ENCODE data around the gene MRPL18.
"Not testable (repeated sequence)": the region's sequence is repeated elsewhere in the genome, so short reads cannot be mapped to it uniquely, and the experiment has no call there.

MRPL18 gene

DNA sequence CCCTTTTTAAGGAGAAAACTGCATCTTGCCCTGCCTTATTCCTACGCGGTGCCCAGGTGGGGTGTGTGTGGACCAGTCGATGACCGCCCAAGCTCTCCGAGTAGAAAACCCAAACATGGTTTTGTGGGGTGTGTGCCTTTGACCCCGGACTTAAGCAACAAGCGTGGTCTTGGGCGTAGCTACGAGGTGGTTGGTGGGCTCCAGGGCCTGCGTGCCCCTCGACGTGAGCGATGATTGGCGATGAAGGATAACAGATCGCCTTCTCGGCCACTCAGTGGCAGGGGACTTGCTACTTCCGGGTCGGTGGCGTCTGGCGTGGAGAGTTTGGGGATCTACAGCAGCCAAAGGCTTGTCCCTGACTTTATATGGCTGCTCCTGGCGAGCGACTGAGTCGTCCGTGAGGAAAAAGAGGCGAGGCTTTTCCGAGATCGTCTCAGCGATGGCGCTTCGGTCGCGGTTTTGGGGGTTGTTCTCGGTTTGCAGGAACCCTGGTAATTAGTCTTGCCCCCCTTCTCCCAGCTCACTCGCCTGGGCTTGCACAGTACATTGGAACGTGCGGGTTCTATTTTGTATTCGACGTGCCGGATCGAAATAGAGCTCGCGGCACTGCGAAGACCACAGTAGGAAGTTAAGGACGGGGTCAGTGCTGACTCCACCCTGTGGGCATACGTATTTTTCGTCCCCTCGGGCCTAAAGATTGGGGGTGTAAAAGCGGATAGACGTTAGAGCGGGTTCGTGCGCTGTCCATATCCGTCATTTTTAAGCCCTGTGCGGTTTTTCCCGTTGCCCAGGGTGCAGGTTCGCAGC, at the start of gene MRPL18:
TSS of gene MRPL18 (plus strand) at position 319 of the 807 bp plus-strand sequence. CDS start at position 440, 121 bp downstream.
- DNase-seq: peak; percentile 98

DNA sequence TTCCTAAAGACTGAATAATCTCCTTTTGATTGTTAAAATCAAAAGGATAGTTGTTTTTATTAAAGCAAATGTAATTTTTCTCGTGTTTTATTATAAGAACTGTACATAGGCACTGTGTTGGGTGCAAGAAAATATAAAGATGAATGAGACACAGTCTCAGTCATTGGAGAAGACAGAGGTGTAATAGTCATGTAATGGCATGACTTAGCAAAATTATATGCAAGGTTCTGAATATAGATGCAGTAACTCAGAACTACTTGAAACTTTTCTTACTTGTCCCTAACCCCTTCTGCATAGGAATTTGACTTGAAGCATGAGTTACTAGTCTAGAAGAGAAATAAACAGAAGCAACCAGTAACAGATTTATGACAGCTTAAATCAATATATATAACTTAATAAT, 48.1 kb upstream of the MRPL18 start:
- no peak for DNase-seq

DNA sequence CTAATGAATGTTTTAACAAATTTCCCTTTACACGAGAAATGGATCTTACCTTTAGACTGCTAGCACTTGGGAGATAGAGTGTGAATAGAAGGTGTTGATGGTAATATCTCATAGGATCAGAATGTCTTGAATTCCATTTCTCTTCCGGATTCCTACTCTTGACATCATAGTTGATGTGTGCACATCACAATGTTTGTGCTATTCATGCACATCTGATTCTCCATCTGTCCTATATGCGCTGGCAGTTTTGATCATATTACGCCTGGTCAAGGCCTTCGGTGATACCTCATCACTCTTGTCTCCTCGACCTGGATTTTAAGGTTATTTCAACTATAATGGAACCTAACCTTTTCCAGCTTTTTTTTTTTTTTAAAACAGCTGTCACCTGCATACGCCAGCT, 45.2 kb upstream of the MRPL18 start:
- DNase-seq: no peak

DNA sequence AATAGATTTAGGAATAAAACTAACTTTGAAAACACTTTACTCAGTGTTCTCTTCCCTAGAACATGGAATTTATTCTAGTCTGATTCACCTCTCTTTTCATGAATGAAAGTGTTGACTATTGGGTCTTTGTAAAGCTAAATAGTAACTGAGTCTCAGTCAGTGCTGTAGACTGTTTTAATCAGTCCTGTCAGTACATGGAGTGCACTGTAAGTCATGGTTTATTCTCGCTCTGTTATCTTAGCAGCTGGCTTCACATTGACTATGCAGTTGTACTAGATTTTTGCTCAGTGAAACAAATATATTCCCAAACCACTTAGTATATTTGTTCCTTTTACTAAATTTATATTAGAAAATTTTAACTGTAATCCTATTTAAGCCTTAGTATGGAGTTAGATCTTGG, 43.5 kb upstream of the MRPL18 start:
- no peak for DNase-seq

DNA sequence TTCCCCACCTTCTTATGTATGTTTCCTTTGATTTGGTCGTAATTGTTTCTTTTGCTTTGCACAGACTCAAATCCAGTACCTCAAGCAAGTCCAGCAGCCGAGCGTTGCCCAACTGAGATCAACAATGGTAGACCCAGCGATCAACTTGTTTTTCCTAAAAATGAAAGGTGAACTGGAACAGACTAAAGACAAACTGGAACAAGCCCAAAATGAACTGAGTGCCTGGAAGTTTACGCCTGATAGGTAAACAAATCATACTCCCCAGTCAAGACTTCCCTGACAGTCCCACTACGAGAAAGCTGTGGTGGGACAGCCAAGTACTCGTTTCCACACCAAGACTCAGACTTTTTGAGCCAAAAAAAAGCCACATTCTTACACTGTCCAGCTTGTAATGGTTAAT, 42.1 kb upstream of the MRPL18 start:
- DNase-seq: not testable (repeated sequence)

DNA sequence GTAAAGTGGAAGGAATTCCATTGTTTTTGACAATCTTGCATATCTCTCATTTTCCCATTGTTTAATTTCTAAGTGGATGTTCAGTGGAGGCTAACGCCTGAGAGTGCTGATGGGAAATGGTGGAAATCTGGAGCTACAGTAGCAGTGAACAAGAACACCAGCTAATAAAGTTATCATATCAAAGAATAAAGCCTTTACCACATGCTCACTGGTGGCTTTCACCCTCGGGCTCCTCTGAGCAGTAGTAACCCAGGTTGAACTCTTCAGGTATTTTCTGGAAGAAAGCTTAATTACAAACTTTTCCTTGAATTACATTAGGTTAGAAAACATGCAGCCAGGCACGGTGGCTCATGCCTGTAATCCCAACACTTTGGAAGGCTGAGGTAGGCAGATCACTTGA, 38.8 kb upstream of the MRPL18 start:
- no peak for DNase-seq

DNA sequence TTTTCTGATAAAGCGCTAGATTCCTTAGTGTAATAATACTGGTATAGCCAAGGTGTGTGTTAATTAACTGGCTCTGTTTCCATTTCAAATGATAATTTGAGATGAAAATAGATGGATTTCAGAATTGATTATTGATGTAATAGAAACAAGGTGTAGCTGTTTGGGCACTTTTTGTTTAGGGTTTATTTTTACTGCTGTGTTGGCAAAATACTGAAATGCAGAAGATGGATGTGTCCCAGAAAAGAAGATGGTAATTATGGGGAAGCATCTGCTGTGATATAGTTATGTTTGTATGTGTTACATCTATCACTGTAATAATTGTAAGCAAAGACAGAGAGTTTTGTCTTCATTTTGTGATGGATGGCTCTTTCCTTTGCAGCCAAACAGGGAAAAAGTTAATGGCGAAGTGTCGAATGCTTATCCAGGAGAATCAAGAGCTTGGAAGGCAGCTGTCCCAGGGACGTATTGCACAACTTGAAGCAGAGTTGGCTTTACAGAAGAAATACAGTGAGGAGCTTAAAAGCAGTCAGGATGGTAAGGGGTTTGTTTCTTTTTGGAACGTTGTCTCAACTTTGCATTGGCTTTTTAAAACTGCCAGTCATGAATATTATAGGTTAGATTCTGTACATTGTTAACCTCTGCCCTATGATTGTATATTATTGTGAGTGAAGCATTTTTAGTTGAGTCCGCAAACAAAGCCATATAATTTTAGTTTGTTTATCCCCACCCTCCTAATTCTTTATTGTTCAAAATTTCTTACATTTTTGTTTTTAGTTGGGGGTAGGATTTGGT, 37.0 kb upstream of the MRPL18 start:
- DNase-seq: no peak

DNA sequence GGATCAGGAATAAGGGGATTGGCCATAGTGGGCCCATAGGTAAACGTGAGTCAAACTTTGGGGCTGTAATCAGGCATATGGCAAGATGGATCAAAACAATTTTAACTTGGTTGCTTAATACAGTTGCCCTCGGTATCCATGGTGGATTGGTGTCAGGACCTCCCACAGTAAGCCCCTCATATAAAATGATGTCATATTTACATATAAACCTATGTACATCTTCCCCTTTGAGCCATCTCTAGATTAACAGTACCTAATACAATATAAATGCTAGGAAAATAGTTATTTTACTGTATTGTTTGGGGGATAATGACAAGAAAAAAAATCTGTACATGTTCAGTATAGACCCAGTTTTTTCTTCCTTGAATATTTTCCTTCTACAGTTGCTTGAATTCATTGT, 35.9 kb upstream of the MRPL18 start:
- no peak for DNase-seq

DNA sequence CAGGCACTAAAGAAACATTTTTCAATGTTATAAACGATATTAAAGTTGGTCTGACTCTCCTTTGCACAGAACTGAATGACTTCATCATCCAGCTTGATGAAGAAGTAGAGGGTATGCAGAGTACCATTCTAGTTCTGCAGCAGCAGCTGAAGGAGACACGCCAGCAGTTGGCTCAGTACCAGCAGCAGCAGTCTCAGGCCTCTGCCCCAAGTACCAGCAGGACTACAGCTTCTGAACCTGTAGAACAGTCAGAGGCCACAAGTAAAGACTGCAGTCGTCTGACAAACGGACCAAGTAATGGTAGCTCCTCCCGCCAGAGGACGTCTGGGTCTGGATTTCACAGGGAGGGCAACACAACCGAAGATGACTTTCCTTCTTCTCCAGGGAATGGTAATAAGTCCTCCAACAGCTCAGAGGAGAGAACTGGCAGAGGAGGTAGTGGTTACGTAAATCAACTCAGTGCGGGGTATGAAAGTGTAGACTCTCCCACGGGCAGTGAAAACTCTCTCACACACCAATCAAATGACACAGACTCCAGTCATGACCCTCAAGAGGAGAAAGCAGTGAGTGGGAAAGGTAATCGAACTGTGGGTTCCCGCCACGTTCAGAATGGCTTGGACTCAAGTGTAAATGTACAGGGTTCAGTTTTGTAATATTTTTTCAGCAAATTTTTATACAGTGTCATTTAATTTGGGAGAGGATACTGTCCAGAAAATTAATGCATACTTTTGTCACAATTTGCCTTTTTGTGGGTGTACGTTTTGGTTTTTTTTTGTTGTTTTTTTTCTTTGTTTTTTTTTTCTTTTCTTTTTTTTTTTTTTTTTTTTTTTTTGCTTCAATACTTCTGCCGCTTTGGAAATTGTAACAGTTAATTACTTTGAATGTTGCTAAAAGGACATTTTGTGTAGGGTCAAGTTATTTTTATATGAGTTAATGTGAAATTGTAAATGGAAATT, 35.0 kb upstream of the MRPL18 start:
- DNase-seq: no peak

DNA sequence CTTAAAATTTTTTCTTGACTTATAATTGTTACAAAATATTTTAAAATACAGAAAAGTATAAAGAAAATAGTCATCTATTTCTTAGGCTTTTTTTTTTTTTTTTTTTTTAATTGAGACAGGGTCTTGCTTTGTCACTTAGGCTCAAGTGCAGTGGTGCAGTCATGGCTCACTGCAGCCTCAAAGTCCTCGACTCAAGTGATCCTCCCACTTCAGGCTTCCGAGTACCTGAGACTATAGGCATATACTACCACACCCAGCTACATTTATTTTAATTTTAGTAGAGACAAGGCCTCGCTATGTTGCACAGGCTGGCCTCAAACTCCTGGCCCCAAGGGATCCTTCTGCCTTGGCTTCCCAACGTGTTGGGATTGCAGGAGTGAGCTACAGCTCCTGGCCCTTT, 33.8 kb upstream of the MRPL18 start:
- DNase-seq: no peak

DNA sequence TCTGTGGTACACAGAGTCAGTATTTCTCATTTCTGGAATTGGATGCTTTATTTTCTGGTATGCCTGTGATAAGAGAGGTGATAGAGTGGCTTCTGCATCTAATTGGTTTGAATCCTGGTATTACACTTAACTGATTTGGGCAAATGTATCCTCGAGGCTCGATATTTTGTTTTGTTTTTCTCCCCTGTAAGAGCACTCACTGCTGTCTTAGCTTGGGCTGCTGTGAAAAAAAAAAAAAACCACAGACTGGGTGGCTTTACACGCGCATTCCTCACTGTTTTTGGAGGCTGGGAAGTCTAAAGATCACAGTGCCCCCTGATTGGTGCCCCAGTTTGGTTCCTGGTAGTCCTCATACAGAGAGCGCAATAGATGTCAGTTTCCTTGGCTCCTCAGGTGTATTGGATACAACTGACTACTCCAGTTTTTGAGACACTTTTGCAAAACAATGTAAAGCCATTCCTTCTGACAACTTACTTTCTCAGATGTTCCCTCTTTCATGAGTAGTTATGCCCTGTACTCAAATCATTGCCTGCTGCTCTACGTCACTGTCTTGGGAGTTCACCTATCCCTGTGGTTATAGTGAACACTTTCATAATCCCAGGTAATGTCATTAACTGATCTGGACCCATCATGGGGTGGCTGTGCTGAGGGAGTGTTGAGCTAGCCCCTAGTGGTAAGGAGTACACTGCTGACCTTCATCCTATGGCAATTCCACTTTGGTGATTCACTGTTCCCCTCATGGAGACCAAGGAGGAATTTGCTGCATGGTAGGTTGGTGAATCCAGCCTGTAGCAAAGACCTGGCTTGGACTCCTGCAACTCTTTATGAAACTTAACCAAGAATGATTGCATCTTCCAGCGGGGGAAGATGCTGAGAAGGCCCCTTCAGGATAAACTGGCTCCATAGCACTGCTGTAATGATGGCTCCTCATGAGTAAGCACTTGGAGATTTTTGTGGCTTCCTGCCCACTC, 32.0 kb upstream of the MRPL18 start:
- no peak for DNase-seq

DNA sequence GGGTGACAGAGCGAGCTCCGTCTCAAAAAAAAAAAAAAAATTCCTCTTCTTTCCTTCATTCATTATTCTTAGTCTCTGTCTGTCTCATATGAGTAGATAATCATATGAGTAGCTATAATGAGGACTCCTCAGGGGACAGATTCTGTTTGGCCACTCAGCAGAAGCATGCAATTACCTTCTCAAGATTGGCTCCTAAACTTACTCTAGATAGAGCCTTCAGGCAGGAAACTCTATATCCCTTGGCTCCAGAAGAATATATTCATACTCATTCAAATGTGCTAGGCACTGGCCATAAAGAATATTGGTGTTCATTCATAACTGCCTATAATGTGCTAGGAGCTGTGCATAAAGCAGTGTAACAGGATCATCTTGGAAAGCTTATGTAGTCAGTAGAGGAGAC, 30.6 kb upstream of the MRPL18 start:
- no peak for DNase-seq

DNA sequence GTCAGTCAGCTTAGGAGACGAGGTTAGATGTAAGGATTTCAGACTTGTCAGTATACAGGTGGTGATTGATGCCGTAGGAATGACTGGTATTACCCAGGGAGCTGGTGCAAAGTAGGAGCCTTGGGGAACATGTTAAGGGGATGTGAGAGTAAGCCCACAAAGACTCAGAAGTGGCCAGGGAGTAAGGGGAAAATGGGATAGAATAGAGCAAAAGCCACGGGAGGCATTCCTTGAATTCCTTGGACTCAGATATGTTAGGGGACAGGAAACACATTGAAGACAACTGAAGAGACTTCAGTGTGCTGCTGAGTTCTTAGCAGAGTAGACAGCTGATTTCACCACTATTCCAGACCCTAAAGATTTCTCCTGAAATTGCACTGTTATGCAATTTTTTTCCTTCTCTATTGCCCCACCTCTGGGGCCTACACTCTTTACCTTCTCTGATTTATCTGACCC, 29.6 kb upstream of the MRPL18 start:
- DNase-seq: no peak

DNA sequence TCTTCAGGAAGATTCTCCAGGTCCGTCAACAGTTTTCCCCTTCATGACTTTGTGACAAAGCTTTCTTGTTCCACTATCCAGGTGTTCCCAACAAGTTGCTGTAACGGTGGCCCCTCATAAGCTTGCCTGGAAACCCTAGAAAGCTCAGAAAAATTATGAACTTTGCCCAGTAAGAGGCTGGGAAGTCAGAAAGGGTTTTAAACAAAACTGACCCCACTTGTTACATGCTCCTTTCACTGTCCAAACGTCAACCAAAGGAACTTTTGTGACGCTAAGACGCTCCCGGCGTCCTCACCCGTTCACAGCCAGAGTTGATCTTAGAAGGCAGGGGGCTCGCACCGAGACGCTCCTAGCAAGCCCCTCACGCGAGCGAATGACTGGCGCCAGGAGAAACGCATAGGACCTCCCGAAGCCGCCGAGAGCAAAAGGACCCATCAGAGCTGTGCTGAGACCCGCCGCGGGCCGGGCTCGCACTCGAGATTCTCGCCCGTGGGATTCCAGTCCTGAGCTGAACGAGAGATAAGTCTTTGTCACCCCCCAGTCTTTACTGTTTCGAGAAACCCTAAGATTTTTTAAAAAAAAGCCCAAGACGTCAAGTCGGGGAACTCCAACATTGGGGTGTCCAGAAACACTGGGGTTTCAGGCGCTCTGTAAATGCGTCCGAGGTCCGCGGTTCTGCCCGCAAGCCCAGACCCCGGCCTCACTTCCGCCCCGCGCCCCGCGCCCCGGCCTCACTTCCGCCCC, 29.0 kb upstream of the MRPL18 start:
- DNase-seq: no peak

DNA sequence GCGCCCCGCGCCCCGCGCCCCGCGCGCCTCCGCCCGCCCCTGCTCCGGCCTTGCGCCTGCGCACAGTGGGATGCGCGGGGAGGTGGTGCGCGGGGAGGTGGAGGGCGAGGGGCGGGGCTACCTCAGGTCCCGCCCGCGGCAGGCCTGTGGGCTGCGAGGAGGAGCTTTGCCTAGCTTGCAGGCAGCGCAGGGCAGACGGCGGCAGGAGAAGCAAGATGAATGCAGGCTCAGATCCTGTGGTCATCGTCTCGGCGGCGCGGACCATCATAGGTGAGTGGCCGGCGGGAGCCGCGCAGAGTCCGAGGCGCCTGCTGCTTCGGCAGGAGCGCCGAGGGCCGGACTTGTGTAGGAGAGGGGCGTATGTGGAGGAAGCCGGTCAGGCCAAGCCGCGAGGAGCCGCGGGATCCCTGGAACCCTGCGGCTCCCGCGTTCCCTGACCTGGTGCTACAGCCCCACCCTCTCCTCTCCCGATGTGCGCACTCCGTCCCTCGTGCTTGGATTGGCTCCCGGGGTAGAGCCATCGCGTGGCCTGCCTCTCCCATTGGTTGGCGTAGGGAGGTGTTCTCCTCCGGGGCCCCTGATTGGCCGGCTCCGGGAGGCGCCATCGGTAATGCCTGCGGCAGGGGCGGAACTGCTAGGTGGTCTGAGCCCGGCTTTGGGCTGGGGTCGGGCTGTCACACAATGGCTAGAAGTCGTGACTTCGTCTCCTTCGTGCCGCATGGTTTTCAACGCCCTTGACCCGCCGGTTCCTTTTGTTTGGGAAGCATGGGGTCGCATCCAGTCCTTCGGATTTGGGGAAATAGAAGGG, 28.2 kb upstream of the MRPL18 start, which contains the start of gene ACAT2:
TSS of gene ACAT2 (plus strand) at position 173 of the 808 bp plus-strand sequence. CDS start at position 216, 43 bp downstream.
- peak; percentile 98 for DNase-seq

DNA sequence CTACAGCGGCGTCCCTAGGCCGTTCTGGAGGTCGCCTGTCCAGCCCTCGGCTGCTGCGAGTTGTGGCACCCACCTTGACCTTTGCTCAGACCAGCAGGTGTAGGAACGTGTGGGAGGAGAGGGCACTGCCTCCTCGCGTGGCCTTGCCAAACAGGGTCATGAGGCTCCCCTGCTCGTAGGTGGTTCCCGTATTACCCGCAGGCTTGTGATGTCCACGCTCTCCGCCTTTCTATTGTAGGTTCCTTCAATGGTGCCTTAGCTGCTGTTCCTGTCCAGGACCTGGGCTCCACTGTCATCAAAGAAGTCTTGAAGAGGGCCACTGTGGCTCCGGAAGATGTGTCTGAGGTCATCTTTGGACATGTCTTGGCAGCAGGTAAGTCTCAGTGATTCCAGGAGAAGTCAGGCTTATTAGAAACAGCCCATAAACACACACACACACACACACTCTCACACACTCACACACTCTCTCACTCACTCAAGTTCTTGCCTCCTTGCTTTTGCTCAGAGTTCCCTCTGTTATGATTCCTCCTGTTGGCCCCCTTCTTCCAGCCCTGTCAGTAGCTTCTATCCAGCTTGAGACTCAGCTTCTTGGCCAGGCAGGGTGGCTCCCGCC, 27.5 kb upstream of the MRPL18 start:
- DNase-seq: peak; percentile 59

DNA sequence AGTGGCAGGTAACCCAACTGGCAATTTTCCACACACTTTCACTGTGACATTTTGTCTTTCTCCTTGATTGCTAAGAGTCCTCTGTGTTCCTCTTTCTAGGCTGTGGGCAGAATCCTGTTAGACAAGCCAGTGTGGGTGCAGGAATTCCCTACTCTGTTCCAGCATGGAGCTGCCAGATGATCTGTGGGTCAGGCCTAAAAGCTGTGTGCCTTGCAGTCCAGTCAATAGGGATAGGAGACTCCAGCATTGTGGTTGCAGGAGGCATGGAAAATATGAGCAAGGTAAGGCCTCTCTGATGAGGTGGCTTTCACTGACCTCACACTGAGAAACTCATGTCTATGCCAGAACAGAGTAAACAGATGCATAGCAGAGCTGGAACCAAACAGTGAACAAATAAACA, 23.4 kb upstream of the MRPL18 start:
- DNase-seq: no peak

DNA sequence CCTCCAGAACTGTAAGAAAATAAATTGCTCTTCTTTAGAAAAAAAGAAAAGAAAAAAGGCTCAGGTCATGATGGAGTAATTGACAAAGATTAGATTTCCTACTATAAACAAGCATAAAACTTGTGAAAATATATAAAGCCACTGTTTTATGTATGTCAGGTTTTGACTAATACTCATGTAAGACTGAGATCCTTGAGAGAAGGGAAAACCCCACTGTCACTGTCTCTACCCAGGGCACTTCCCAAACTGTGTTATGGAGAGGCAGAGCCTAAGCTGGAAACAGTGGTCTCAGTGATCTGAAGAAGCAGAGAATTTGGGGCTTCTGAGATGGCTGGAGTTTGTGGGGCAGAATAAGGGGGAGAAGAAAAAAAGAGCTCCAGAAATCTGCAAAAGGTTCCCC, 20.8 kb upstream of the MRPL18 start:
- DNase-seq: no peak

DNA sequence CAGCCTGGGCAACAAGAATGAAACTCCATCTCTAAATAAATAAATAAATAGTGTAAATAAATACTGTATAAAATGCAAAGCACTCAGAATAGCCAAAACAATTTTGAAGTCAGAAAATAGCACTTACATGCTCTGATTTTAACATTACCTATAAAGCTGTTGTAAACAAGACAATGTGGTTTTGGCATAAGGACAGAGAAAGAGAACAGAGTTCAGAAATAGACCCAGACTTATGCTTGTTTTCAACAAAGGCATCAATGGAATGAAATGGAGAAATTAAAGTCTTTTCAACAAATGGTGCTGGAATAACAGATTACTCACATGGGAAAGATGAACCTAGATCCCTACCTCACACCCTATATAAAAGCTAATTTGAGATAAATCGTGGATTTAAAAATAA, 18.1 kb upstream of the MRPL18 start:
- DNase-seq: no peak
